HEK293 (cell line): ENCODE results near the gene MXI1.

Experiments used
- CTCF ChIA-PET: fragments of 350-600 bp; formaldehyde crosslinking; extraction: SDS; loops from one replicate; lab custom pipeline; 2021; ENCODE audit warnings: antibody characterized with exemption; lab: Yijun Ruan, JAX
- POLR2A ChIA-PET: fragments of 300-600 bp; formaldehyde crosslinking; extraction: SDS; loops from one replicate; lab custom pipeline; 2020; ENCODE audit warnings: antibody characterized with exemption, inconsistent platforms; lab: Yijun Ruan, JAX
- H3K27ac ChIP-seq: fragments of 200-500 bp; sonication (Bioruptor generic); 2 replicates; pipeline ENCODE4 v1.5.1; 2014; ENCODE audit warnings: low read depth, low read length, control low read depth, inconsistent platforms; ENCODE audit errors: extremely low read depth
- H3K36me3 ChIP-seq, 2 experiments: fragments of 200-500 bp in 1 of 2; sonication (Bioruptor generic) in 1 of 2; 1 replicate in 1 of 2; 2 replicates in 1 of 2; pipeline ENCODE4 v1.5.1; 2014 to 2017; ENCODE audit warnings: inconsistent platforms in 2 of 2, low read length in 2 of 2; ENCODE audit not compliant: control insufficient read depth in 2 of 2, insufficient read depth in 1 of 2
- H3K4me1 ChIP-seq: fragments of 200-500 bp; sonication (Bioruptor generic); 2 replicates; pipeline ENCODE4 v1.5.1; 2014; ENCODE audit warnings: mild to moderate bottlenecking, low read length, inconsistent platforms; ENCODE audit not compliant: control insufficient read depth, insufficient read depth
- H3K4me3 ChIP-seq: 2 replicates; pipeline ENCODE4 v1.5.1; 2011; ENCODE audit warnings: low read depth, mild to moderate bottlenecking, control low read depth, low read length, moderate library complexity
- H3K9me3 ChIP-seq: fragments of 200-500 bp; sonication (Bioruptor generic); 2 replicates; pipeline ENCODE4 v1.5.1; 2014; ENCODE audit warnings: low read depth, low read length, inconsistent platforms; ENCODE audit not compliant: control insufficient read depth, insufficient read depth
- CTCF ChIP-seq: fragments of 450-650 bp; formaldehyde crosslinking; IDR thresholded peaks from 2 replicates; pipeline ENCODE4 v1.5.1; 2016; ENCODE audit warnings: missing biosample characterization, missing genetic modification characterization
- GLIS2 ChIP-seq: fragments of 450-650 bp; formaldehyde crosslinking; IDR thresholded peaks from 2 replicates; pipeline ENCODE4 v1.5.1; 2016; ENCODE audit warnings: missing biosample characterization, missing genetic modification characterization
- KLF10 ChIP-seq: fragments of 450-650 bp; IDR thresholded peaks from 2 replicates; pipeline ENCODE4 v1.5.1; 2018; ENCODE audit warnings: missing biosample characterization, mild to moderate bottlenecking, missing genetic modification characterization
- KLF8 ChIP-seq: fragments of 450-650 bp; formaldehyde crosslinking; IDR thresholded peaks from 2 replicates; pipeline ENCODE4 v1.5.1; 2016; ENCODE audit warnings: missing biosample characterization, missing genetic modification characterization
- MZF1 ChIP-seq: fragments of 450-650 bp; formaldehyde crosslinking; IDR thresholded peaks from 2 replicates; pipeline ENCODE4 v1.5.1; 2017; ENCODE audit warnings: missing biosample characterization, missing genetic modification characterization, borderline replicate concordance
- PRDM1 ChIP-seq: fragments of 450-650 bp; formaldehyde crosslinking; IDR thresholded peaks from 2 replicates; pipeline ENCODE4; 2016; ENCODE audit warnings: missing biosample characterization, missing genetic modification characterization
- TRIM28 ChIP-seq: IDR thresholded peaks from 2 replicates; pipeline ENCODE4 v1.6.1; 2011; ENCODE audit warnings: low read length, control low read depth, borderline replicate concordance
- TSHZ1 ChIP-seq: fragments of 450-650 bp; formaldehyde crosslinking; IDR thresholded peaks from 2 replicates; pipeline ENCODE4 v1.5.1; 2016; ENCODE audit warnings: missing biosample characterization, missing genetic modification characterization, borderline replicate concordance
- ZBTB11 ChIP-seq: fragments of 450-650 bp; formaldehyde crosslinking; conservative IDR thresholded peaks from 2 replicates; pipeline ENCODE4 v1.5.1; 2016; ENCODE audit warnings: low read depth, missing biosample characterization, missing genetic modification characterization
- ZBTB20 ChIP-seq: fragments of 450-650 bp; formaldehyde crosslinking; IDR thresholded peaks from 2 replicates; pipeline ENCODE4 v1.5.1; 2016; ENCODE audit warnings: missing biosample characterization, missing genetic modification characterization
- ZBTB26 ChIP-seq: fragments of 450-650 bp; formaldehyde crosslinking; optimal IDR thresholded peaks from 2 replicates; pipeline ENCODE3; 2016; ENCODE audit warnings: missing biosample characterization, mild to moderate bottlenecking, missing genetic modification characterization
- ZFHX2 ChIP-seq: fragments of 450-650 bp; formaldehyde crosslinking; conservative IDR thresholded peaks from 2 replicates; pipeline ENCODE4 v1.5.1; 2016; ENCODE audit warnings: missing biosample characterization, missing genetic modification characterization
- ZNF146 ChIP-seq: fragments of 450-650 bp; formaldehyde crosslinking; IDR thresholded peaks from 2 replicates; pipeline ENCODE4 v1.5.1; 2016; ENCODE audit warnings: missing biosample characterization, missing genetic modification characterization
- ZNF23 ChIP-seq: fragments of 450-650 bp; formaldehyde crosslinking; IDR thresholded peaks from 2 replicates; pipeline ENCODE4 v1.5.1; 2016; ENCODE audit warnings: missing biosample characterization, missing genetic modification characterization, borderline replicate concordance
- ZNF335 ChIP-seq: fragments of 450-650 bp; formaldehyde crosslinking; conservative IDR thresholded peaks from 2 replicates; pipeline ENCODE4 v1.5.1; 2016; ENCODE audit warnings: missing biosample characterization, missing genetic modification characterization
- ZNF518A ChIP-seq: fragments of 450-650 bp; formaldehyde crosslinking; conservative IDR thresholded peaks from 2 replicates; pipeline ENCODE4 v1.5.1; 2016; ENCODE audit warnings: low read depth, missing biosample characterization, missing genetic modification characterization
- ZNF777 ChIP-seq: fragments of 450-650 bp; formaldehyde crosslinking; IDR thresholded peaks from 2 replicates; pipeline ENCODE4 v1.5.1; 2017; ENCODE audit warnings: missing biosample characterization, missing genetic modification characterization, borderline replicate concordance

MXI1 gene

GRCh38 chr10:110207805-110208613 lies 604 bp downstream of the MXI1 start (continued):
- TF ChIP-seq ZNF23 (tag by site-specific recombination) (no peak), ZNF518A (tag by site-specific recombination) (no peak), ZFHX2 (tag by site-specific recombination) (peak; percentile 29; the same call in 1 of the 2 replicates)

- H3K4me3 ChIP-seq = peak overlapping the region; percentile 68
- TF ChIP-seq ZBTB11 (tag by site-specific recombination) = peak; percentile 45; the same call in 1 of the 2 replicates
- no peak for TF ChIP-seq KLF8 (tag by site-specific recombination)
- TF ChIP-seq PRDM1 (tag by site-specific recombination) = peak; percentile 77; the same call in 1 of the 2 replicates
- TF ChIP-seq TRIM28 = peak; percentile 49; the same call in 1 of the 2 replicates
- no peak for TF ChIP-seq MZF1 (tag by site-specific recombination)
- TF ChIP-seq ZNF146 = no peak
- peak; percentile 59 for TF ChIP-seq GLIS2 (tag by site-specific recombination)
- no peak for TF ChIP-seq ZNF777 (tag by site-specific recombination)
- peak; percentile 9; the same call in 1 of the 2 replicates for TF ChIP-seq ZBTB20 (tag by site-specific recombination)
- TF ChIP-seq ZBTB26 (tag by site-specific recombination) = peak; percentile 73
- peak; percentile 50 for TF ChIP-seq ZNF335 (tag by site-specific recombination)
- TF ChIP-seq KLF10 (tag by site-specific recombination) = no peak
- 0 out of 2 replicates have a peak, but pooled peaks have one; percentile 0 for TF ChIP-seq TSHZ1 (tag by site-specific recombination)
- peak; percentile 88 for TF ChIP-seq CTCF (tag by site-specific recombination)
Measured at GRCh38 chr10:110208614-110209453, 1.4 kb downstream of the MXI1 start.

More at GRCh38 chr10:110208614-110209453, 1.4 kb downstream of the MXI1 start:
- Histone ChIP-seq H3K36me3 (no peaks in the 10 kb centered on the region), H3K4me1 (peaks cover 7% of the 10 kb centered on the region), H3K9me3 (no peaks in the 10 kb centered on the region), H3K27ac (peak overlapping the region; percentile 93)
- POLR2A ChIA-PET = interaction anchor here (0.7 to 5.3 kb wide), 8 partner anchors 13 to 711 kb away, joined by 3 to 75 read pairs (median 4); partner anchors contain the start of genes ADD3 and SHOC2
- CTCF ChIA-PET = interaction anchor here (0.6 to 7.2 kb wide), 10 partner anchors 10 to 324 kb away, joined by 3 to 70 read pairs (median 6); no protein-coding TSS in a partner anchor
